NT2/D1 (cell line): ENCODE data around the gene C1orf159.

Experiments
- DNase-seq: peaks from one replicate; pipeline ENCODE4 v3.0.0-alpha.2; 2011; ENCODE audit warnings: low read depth, low spot score
- H3K27me3 ChIP-seq: 2 replicates; pipeline ENCODE4 v1.6.0; 2011; ENCODE audit warnings: mild to moderate bottlenecking; ENCODE audit not compliant: insufficient read length, insufficient read depth
- H3K36me3 ChIP-seq: 2 replicates; pipeline ENCODE4 v1.6.1; 2011; ENCODE audit warnings: mild to moderate bottlenecking, low read length, mixed read lengths; ENCODE audit not compliant: insufficient read depth, insufficient read length
- H3K4me1 ChIP-seq: 2 replicates; pipeline ENCODE4 v1.5.1; 2011; ENCODE audit not compliant: insufficient read depth, insufficient read length
- H3K4me3 ChIP-seq: 2 replicates; pipeline ENCODE4 v1.5.1; 2011; ENCODE audit warnings: low read depth; ENCODE audit not compliant: insufficient read length
- H3K9ac ChIP-seq: 2 replicates; pipeline ENCODE4 v1.6.0; 2011; ENCODE audit warnings: low read depth; ENCODE audit not compliant: insufficient read length
- H3K9me3 ChIP-seq: 2 replicates; pipeline ENCODE4 v1.5.1; 2011; ENCODE audit warnings: mild to moderate bottlenecking, low read length; ENCODE audit not compliant: insufficient read depth
- SUZ12 ChIP-seq: IDR thresholded peaks from 2 replicates; pipeline ENCODE4 v1.6.1; 2011; ENCODE audit not compliant: insufficient read length, insufficient read depth; ENCODE audit errors: extremely low read depth
- YY1 ChIP-seq: IDR thresholded peaks from 2 replicates; pipeline ENCODE4 v1.6.1; 2011; ENCODE audit not compliant: insufficient read length, insufficient read depth
- ZNF274 ChIP-seq: IDR thresholded peaks from 2 replicates; pipeline ENCODE4 v1.6.1; 2011; ENCODE audit warnings: mild to moderate bottlenecking, low read depth, low read length

C1orf159 gene

GRCh38 chr1:1075148-1075935 is 40.5 kb downstream of the C1orf159 start:
- no peak overlapping the region for H3K9ac ChIP-seq
- no peak for TF ChIP-seq YY1
- no peak for TF ChIP-seq SUZ12
- no peak for TF ChIP-seq ZNF274

GRCh38 chr1:1074631-1075147 is 41.2 kb downstream of the C1orf159 start:
- Histone ChIP-seq H3K4me1 (peaks cover 10% of the 10 kb centered on the region), H3K9ac (no peak overlapping the region), H3K4me3 (no peak overlapping the region), H3K36me3 (no peaks in the 10 kb centered on the region), H3K9me3 (no peaks in the 10 kb centered on the region), H3K27me3 (peaks cover 34% of the 10 kb centered on the region)
- TF ChIP-seq SUZ12 = no peak
- no peak for TF ChIP-seq ZNF274
- TF ChIP-seq YY1 = no peak
- DNase-seq = no peak

More at GRCh38 chr1:1075148-1075935, 40.5 kb downstream of the C1orf159 start:
- no peak for DNase-seq
- H3K9me3 ChIP-seq = no peaks in the 10 kb centered on the region
- H3K4me1 ChIP-seq = peaks cover 5% of the 10 kb centered on the region
- no peak overlapping the region for H3K4me3 ChIP-seq
- H3K27me3 ChIP-seq = peaks cover 29% of the 10 kb centered on the region
- no peaks in the 10 kb centered on the region for H3K36me3 ChIP-seq

DNA sequence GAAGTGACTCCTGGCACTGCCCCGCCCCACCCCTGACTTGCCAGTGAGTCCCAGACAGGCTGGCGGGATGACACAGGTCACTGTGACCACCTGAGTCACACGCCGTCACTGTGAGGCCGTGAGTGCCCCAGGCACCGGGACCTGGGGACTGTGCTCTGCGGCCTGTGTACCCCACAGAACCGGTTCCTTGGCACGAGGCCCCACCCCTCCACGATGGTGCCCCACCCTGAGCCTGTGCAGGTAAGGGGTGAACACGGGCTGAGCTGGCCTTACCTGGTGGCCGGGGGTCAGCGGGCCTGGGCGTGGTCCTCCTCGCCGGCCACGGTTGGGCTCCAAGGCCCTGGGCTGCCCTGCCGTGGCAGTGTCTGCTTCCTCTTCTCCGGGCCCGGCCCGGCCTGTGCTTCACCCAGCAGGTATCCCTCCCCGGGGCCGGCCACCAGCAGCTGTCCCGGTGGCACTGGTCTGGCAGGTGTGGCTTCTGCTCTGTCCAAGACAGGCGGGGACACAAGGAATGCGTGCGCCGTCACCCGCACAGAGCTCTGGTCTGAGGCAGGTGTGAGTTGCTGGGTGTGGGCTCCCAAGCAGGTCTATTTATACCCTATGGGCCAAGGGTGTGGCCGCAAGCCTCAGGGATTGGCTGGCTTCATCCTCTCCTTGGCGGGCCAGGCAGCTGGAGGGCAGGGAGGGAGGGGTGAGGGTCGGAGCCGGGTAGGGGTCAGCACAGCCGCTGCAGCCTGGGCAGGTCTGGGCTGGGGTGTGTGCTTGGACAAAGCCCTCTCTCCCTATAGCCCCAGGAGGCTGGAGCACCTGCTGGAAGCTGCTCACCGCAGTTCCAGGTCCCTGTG is 41.9 kb downstream of the C1orf159 start, which contains the start of gene RNF223:
Gene RNF223 (minus strand): TSS at position 564 of the 845 bp plus-strand sequence. CDS start 1,740 bp downstream, outside the sequence.
- peaks cover 14% of the 10 kb centered on the region for H3K4me1 ChIP-seq
- H3K27me3 ChIP-seq = peaks cover 36% of the 10 kb centered on the region
- no peak within 1 kb of the TSS for H3K9ac ChIP-seq
- H3K36me3 ChIP-seq = no peaks in the 10 kb centered on the region
- no peak for TF ChIP-seq SUZ12
- no peak for DNase-seq
- no peak within 1 kb of the TSS for H3K4me3 ChIP-seq
- no peaks in the 10 kb centered on the region for H3K9me3 ChIP-seq

DNA sequence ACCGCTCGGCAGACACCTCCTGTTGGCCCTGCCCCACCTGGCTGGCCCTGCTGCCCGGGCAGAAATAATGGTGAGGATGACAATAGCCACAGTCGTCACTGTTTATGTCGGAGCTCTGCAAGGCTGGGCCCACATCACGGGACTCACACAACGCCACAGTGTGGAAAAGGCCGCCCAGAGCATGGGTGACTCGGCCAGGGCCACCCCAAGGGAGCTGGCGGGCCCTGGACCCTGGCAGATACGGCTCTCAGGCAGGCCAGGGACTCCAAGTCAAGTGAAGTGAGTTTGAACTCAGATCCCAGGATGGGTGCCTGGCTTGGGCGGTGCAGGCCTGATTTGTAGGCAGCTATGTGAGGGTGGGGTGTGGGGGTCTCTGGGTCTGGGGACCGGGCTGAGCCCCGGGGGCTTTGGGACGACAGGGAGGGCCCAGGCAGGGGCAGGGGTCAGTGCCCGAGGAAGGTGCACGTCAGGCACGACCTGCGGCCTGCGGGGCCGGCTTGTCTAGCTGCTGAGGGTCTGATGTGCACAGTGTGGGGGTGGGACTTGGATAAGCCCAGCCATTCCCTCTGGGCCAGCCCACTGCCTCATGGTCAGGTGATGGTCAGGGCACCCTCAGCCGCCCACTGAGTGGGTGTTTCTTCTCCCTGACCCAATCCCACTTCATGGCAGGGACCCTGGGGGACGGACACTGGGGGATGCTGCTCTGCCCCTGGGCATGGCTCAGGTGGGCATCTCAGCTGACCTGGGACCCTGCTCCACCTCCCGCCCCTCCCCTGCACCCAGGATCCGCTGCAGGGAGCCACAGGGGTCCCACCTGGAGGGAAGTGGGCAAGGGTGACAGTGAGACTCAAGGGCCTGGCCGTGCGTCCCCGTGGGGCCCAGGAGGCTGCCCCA is 42.8 kb downstream of the C1orf159 start:
- H3K36me3 ChIP-seq = no peaks in the 10 kb centered on the region
- no peak overlapping the region for H3K4me3 ChIP-seq
- no peaks in the 10 kb centered on the region for H3K9me3 ChIP-seq
- H3K27me3 ChIP-seq = peaks cover 33% of the 10 kb centered on the region
- TF ChIP-seq ZNF274 (no peak), YY1 (no peak), SUZ12 (no peak)
- no peak for DNase-seq
- no peak overlapping the region for H3K9ac ChIP-seq
- peaks cover 16% of the 10 kb centered on the region for H3K4me1 ChIP-seq

GRCh38 chr1:1072299-1072848 is 43.5 kb downstream of the C1orf159 start:
- DNase-seq = no peak
- H3K4me1 ChIP-seq = peaks cover 16% of the 10 kb centered on the region
- H3K9me3 ChIP-seq = no peaks in the 10 kb centered on the region
- no peak overlapping the region for H3K4me3 ChIP-seq
- H3K36me3 ChIP-seq = no peaks in the 10 kb centered on the region
- peaks cover 32% of the 10 kb centered on the region for H3K27me3 ChIP-seq
- no peak for TF ChIP-seq YY1
- TF ChIP-seq SUZ12 = no peak
- TF ChIP-seq ZNF274 = no peak
- H3K9ac ChIP-seq = no peak overlapping the region

DNA sequence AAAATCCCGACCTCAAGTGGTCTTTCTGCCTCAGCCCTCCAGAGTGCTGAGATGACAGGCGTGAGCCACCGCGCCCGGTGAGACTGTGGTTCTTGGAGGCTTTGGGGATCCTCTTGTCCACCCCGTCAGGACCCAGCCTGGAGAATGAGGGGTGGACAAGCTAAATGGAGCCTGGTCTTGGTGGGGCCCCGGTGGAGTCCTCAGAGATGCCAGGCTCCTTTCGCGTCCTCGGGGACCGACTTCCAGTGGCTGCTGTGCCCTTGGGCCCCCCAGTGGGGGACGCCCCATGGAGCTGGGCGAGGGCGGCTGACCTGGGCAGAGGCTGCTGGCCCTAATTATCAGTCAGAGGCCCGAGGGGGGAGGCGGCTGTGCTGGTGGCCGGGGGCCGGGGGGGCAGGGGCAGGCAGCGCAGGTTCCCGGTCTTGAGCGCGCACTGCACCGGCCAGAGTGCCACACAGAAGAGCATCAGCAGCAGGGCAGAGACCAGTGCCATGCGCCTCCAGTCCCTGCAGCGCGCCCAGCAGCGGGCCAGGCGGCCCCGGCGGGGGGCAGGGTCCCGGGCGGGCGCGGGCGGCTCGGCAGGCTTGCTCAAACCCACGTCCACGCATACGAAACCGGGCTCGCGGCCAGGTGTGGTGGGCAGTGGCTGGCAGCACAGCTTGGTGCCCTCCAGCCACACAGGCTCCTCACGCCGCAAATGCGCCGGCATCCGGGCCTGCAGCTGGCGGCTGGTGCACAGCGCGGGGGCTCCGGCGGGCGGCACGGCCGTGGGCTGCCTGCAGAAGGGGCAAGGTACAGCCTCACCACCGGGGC is 44.2 kb downstream of the C1orf159 start:
- DNase-seq = no peak
- no peak overlapping the region for H3K4me3 ChIP-seq
- H3K27me3 ChIP-seq = peaks cover 28% of the 10 kb centered on the region
- no peak overlapping the region for H3K9ac ChIP-seq
- no peak for TF ChIP-seq ZNF274
- no peak for TF ChIP-seq SUZ12
- TF ChIP-seq YY1 = no peak
- H3K36me3 ChIP-seq = no peaks in the 10 kb centered on the region
- peaks cover 16% of the 10 kb centered on the region for H3K4me1 ChIP-seq
- H3K9me3 ChIP-seq = no peaks in the 10 kb centered on the region
